Measurements from ENCODE around the gene CUX1.
"Not testable (repeated sequence)": the region's sequence is repeated elsewhere in the genome, so short reads cannot be mapped to it uniquely, and the experiment has no call there.

The CUX1 gene

DNA sequence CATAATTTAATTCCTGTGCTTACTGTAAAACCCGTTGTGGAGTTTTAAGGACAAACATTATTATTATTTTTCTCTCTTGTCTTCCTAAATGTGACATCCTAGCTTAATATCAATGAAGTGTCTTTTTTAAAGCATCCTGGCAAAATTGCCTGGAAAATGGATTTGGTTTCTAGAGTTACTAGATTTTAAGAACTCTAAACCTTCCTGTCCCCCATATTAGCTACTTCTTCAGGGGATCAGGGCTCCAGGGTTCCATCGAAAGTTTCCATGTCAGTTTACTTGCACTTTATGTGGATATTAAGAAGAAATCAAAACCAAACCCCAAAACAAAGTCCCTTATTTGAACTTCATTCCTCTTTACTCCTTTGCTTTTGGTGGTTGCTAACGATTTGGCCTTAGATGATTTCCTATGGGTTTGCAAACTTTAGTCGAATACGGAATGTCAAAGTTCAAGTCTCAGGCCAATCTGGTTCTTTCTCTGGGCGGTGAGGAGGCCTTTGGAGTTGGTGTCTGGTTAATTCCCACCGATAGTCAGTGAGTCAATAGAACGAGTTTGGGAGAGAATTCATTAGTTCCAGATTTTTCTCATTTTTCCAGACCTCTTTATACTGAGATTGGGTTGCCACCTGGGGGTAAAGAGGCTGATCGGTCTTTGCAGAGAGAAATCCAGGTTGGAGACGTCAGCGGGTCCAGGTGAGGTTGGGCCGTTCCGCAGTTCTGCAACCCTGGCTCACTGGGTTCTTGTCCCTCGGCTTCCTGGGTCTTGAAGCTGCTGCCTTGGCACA is 1.1 kb downstream of the CUX1 start:
- TF ChIP-seq, protein P1, sequence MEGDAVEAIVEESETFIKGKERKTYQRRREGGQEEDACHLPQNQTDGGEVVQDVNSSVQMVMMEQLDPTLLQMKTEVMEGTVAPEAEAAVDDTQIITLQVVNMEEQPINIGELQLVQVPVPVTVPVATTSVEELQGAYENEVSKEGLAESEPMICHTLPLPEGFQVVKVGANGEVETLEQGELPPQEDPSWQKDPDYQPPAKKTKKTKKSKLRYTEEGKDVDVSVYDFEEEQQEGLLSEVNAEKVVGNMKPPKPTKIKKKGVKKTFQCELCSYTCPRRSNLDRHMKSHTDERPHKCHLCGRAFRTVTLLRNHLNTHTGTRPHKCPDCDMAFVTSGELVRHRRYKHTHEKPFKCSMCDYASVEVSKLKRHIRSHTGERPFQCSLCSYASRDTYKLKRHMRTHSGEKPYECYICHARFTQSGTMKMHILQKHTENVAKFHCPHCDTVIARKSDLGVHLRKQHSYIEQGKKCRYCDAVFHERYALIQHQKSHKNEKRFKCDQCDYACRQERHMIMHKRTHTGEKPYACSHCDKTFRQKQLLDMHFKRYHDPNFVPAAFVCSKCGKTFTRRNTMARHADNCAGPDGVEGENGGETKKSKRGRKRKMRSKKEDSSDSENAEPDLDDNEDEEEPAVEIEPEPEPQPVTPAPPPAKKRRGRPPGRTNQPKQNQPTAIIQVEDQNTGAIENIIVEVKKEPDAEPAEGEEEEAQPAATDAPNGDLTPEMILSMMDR (conservative IDR thresholded peaks at IDR 0.05; ENCODE audit: control insufficient read depth, insufficient read depth, low read depth, low read length): no peak

DNA sequence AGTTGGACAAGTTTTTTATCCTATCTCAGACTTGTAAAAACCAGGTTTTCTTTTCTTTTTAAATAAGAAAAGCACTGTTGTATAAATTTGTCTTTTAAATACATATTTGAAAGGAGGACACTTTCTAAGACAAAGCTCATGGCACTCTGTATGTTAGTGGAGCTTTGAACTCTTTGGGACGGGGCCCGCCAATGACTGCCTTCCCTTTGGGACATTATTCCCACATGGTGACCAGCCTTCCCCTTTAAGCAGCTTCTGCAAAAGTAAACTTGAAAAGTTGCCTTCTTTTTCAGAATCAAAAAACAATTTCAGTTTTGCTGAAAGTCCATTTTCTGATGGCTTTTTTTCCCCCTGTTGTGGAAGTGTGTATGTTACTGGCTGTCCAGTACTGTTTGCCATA is 1.8 kb downstream of the CUX1 start:
- DNase-seq (ENCODE audit: low read depth): no peak
- no peak overlapping the region for H3K4me3 ChIP-seq (ENCODE audit: control insufficient read depth, low read depth, low read length)
- TF ChIP-seq, protein P1 (conservative IDR thresholded peaks at IDR 0.05; ENCODE audit: control insufficient read depth, insufficient read depth, low read depth, low read length): no peak

More for the DNA sequence above, 1.1 kb downstream of the CUX1 start:
- no peak overlapping the region for H3K4me3 ChIP-seq (ENCODE audit: control insufficient read depth, low read depth, low read length)
- DNase-seq (ENCODE audit: low read depth): no peak

DNA sequence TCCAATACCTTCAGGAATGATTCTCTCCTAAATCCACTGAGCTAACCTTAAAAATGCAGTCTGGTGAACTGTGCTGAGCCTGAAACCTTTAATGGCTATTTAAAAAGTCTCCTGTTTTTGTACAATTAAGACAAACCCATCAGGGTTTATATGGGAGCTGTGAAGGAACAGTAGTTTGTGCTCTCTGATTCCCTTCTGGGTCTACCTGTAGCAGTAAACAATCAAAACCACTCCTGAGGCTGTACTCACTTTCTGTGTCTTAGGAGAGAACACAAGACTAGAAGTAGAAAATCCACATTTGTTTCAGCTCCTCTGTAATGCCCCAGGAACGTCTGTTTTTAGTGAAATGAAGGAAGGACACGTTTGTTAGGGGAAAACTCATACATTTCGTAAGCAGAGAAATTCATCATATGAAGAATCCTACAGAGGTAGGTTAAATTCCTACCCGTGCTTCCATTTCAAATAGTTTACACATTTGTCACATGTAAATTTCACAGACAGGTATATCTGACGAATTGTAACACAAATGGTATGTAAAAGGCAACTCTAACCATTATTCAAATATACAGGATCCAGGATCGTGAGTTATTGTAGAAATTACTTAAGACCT is 2.6 kb downstream of the CUX1 start:
- no peak overlapping the region for H3K4me3 ChIP-seq (ENCODE audit: control insufficient read depth, low read depth, low read length)
- TF ChIP-seq, protein P1 (conservative IDR thresholded peaks at IDR 0.05; ENCODE audit: control insufficient read depth, insufficient read depth, low read depth, low read length): no peak
- DNase-seq (ENCODE audit: low read depth): no peak

DNA sequence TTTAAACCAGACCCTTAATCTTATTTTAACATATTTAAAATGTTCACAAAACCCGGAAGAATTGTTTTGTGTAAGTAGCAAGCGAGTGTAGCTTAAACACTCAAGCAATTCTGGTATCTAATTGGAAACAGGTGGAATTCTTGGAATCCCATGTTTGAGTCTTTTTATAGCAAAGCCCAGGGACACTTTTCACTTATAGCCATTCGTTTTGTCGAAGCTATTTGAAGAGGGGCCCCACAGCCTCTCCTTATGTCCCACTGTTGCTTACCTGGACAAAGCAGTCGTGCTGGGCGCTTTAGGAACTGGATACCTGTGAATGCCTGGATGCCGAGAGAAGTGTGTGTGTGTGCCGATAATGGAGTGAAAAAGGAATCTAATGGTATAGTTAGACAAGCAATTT is 3.3 kb downstream of the CUX1 start:
- DNase-seq (ENCODE audit: low read depth): no peak
- TF ChIP-seq, protein P1 (conservative IDR thresholded peaks at IDR 0.05; ENCODE audit: control insufficient read depth, insufficient read depth, low read depth, low read length): no peak
- H3K4me3 ChIP-seq (ENCODE audit: control insufficient read depth, low read depth, low read length): no peak overlapping the region

DNA sequence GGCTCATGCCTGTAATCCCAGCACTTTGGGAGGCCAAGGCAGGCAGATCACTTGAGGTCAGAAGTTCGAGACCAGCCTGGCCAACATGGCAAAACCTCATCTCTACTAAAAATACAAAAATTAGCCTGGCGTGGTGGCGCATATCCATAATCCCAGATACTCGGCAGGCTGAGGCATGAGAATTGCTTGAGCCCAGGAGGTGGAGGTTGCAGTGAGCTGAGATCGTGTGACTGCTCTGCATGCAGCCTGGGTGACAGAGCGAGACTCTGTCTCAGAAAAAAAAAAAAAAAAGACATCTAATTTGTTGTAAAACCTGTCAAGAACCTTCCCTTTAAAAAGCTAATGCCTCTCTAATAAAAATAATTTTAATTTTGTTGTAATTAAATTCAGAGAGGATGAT is 5.2 kb downstream of the CUX1 start:
- not testable (repeated sequence) for H3K4me3 ChIP-seq (ENCODE audit: control insufficient read depth, low read depth, low read length); DNase-seq (ENCODE audit: low read depth)

DNA sequence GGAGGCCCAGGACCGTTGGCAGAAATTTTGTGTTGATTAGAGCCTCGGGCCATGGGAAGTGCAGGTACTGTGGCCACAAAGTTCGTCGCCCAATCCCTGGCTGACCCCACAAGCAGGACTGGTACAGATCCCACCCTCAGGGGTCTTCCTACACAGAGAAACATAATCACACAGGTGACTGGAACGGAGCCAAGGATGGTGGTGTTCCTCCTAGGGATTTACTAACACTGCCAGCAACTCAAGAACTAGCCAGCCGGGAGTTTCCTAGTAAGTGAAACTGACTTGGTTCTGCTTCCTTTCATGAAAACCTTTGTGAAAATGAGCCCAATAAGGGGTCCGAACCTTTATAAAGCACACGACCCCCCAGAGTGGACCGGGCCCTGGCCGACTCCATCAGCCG is 5.7 kb downstream of the CUX1 start:
- TF ChIP-seq, protein P1 (conservative IDR thresholded peaks at IDR 0.05; ENCODE audit: control insufficient read depth, insufficient read depth, low read depth, low read length): no peak
- DNase-seq (ENCODE audit: low read depth): no peak
- H3K4me3 ChIP-seq (ENCODE audit: control insufficient read depth, low read depth, low read length): no peak overlapping the region

DNA sequence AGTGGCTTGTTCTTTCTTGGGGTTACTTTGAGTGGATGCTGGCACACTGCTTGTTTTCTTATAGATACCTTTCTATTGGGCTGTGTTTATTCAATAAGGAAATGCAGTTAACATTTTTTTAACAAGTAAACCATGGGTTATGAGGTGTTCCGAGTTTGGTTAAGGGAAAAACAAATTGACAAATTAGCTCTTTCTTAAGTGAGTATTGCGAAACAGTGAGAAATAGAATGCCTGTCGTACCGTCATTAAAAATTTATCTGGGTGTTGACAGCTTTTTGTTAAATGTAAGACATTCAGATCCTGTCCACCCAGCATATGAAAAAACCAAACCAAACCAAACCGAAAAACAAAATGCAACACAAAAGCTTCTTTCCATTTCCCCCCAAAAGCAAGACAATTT is 6.2 kb downstream of the CUX1 start:
- no peak for DNase-seq (ENCODE audit: low read depth)
- no peak overlapping the region for H3K4me3 ChIP-seq (ENCODE audit: control insufficient read depth, low read depth, low read length)
- TF ChIP-seq, protein P1 (conservative IDR thresholded peaks at IDR 0.05; ENCODE audit: control insufficient read depth, insufficient read depth, low read depth, low read length): no peak

All from fibroblast of mammary gland (primary cell).